H9 (cell line): ENCODE results near the gene RPS6KB1. TPM values are rescaled to one million over a fixed set of nuclear protein-coding genes. Genes with fewer than 3 reads are reported as not detected.
"Not testable (repeated sequence)": the region's sequence is repeated elsewhere in the genome, so short reads cannot be mapped to it uniquely, and the experiment has no call there.

Experiments
- DNase-seq: peaks from one replicate; pipeline ENCODE4 v3.0.0-alpha.2; 2017
- H2AFZ ChIP-seq: one replicate; pipeline ENCODE4 v1.6.1; 2013; ENCODE audit warnings: mild to moderate bottlenecking, low read length, control low read depth, moderate library complexity
- H2AK5ac ChIP-seq: 2 replicates; pipeline ENCODE4 v1.6.1; 2013; ENCODE audit warnings: low read length, control low read depth, mixed read lengths; ENCODE audit not compliant: insufficient read length
- H2BK120ac ChIP-seq: one replicate; pipeline ENCODE4 v1.6.1; 2013; ENCODE audit warnings: low read depth, mild to moderate bottlenecking, low read length, control low read depth, inconsistent platforms; ENCODE audit not compliant: poor library complexity, severe bottlenecking
- H2BK12ac ChIP-seq: 2 replicates; pipeline ENCODE4 v1.6.1; 2013; ENCODE audit warnings: low read length, control low read depth, mixed read lengths, low read depth; ENCODE audit not compliant: insufficient read length
- H2BK15ac ChIP-seq: 2 replicates; pipeline ENCODE4 v1.6.1; 2013; ENCODE audit warnings: low read depth, low read length, control low read depth
- H2BK20ac ChIP-seq: one replicate; pipeline ENCODE4 v1.6.1; 2013; ENCODE audit warnings: low read depth, mild to moderate bottlenecking, low read length, control low read depth, inconsistent platforms; ENCODE audit not compliant: poor library complexity, severe bottlenecking
- H2BK5ac ChIP-seq: 2 replicates; pipeline ENCODE4 v1.6.1; 2013; ENCODE audit warnings: low read length, control low read depth, mixed read lengths; ENCODE audit not compliant: insufficient read length
- H3K14ac ChIP-seq: 2 replicates; pipeline ENCODE4 v1.6.1; 2013; ENCODE audit warnings: low read length, control low read depth; ENCODE audit not compliant: insufficient read depth
- H3K18ac ChIP-seq: 2 replicates; pipeline ENCODE4 v1.6.1; 2013; ENCODE audit warnings: low read depth, mild to moderate bottlenecking, mixed read lengths, low read length, control low read depth; ENCODE audit not compliant: insufficient read length
- H3K23ac ChIP-seq: 2 replicates; pipeline ENCODE4 v1.6.1; 2013; ENCODE audit warnings: low read length, control low read depth, mixed read lengths, low read depth; ENCODE audit not compliant: insufficient read length
- H3K23me2 ChIP-seq: 2 replicates; pipeline ENCODE4 v1.6.1; 2013; ENCODE audit warnings: low read depth, mild to moderate bottlenecking, mixed read lengths, low read length, control low read depth; ENCODE audit not compliant: insufficient read length, poor library complexity, severe bottlenecking
- H3K27ac ChIP-seq: 2 replicates; pipeline ENCODE4 v1.5.1; 2013; ENCODE audit warnings: low read length, control low read depth, mixed read lengths, low read depth; ENCODE audit not compliant: insufficient read length
- H3K27me3 ChIP-seq: 2 replicates; pipeline ENCODE4 v1.6.1; 2013; ENCODE audit warnings: low read length, control low read depth, inconsistent platforms; ENCODE audit not compliant: insufficient read depth
- H3K4ac ChIP-seq: 2 replicates; pipeline ENCODE4 v1.6.1; 2013; ENCODE audit warnings: low read depth, mild to moderate bottlenecking, control low read depth, inconsistent platforms, low read length, moderate library complexity
- H3K4me1 ChIP-seq: 2 replicates; pipeline ENCODE4 v1.6.1; 2013; ENCODE audit warnings: low read length, control low read depth, inconsistent platforms; ENCODE audit not compliant: insufficient read depth
- H3K4me2 ChIP-seq: 2 replicates; pipeline ENCODE4 v1.6.1; 2013; ENCODE audit warnings: low read length, control low read depth, mixed read lengths; ENCODE audit not compliant: insufficient read length, insufficient read depth
- H3K56ac ChIP-seq: 2 replicates; pipeline ENCODE4 v1.6.1; 2013; ENCODE audit warnings: low read depth, mild to moderate bottlenecking, mixed read lengths, low read length, control low read depth; ENCODE audit not compliant: insufficient read length
- H3K79me1 ChIP-seq: 2 replicates; pipeline ENCODE4 v1.6.1; 2013; ENCODE audit warnings: low read depth, mild to moderate bottlenecking, moderate library complexity, low read length, control low read depth, inconsistent platforms; ENCODE audit not compliant: insufficient read depth, poor library complexity, severe bottlenecking
- H3K79me2 ChIP-seq: 2 replicates; pipeline ENCODE4 v1.6.1; 2013; ENCODE audit warnings: low read length, control low read depth, inconsistent platforms; ENCODE audit not compliant: insufficient read depth
- H3K9ac ChIP-seq: 2 replicates; pipeline ENCODE4 v1.6.1; 2013; ENCODE audit warnings: low read length, control low read depth, mixed read lengths; ENCODE audit not compliant: insufficient read length; ENCODE audit errors: extremely low read depth
- H3K9me3 ChIP-seq: one replicate; pipeline ENCODE4 v1.6.1; 2013; ENCODE audit warnings: low read depth, low read length, inconsistent platforms; ENCODE audit not compliant: control insufficient read depth
- H3T11ph ChIP-seq: one replicate; pipeline ENCODE4 v1.6.1; 2013; ENCODE audit warnings: mild to moderate bottlenecking, low read length, control low read depth, inconsistent platforms
- H4K20me1 ChIP-seq: one replicate; pipeline ENCODE4 v1.6.1; 2013; ENCODE audit not compliant: control insufficient read depth, insufficient read length, insufficient read depth
- H4K5ac ChIP-seq: 2 replicates; pipeline ENCODE4 v1.6.1; 2013; ENCODE audit warnings: low read depth, mild to moderate bottlenecking, mixed read lengths, low read length, control low read depth; ENCODE audit not compliant: insufficient read length
- H4K8ac ChIP-seq: replicated peaks from 2 replicates; pipeline ENCODE4 v1.6.1; 2013; ENCODE audit warnings: low read length, control low read depth, mixed read lengths, low read depth; ENCODE audit not compliant: insufficient read length
- H4K91ac ChIP-seq: 2 replicates; pipeline ENCODE4 v1.6.1; 2013; ENCODE audit warnings: low read depth, mild to moderate bottlenecking, moderate library complexity, mixed read lengths, low read length, control low read depth; ENCODE audit not compliant: insufficient read length
- H3K27ac Mint-ChIP-seq, 3 experiments: 2 replicates in 2 of 3; 3 replicates in 1 of 3; pipeline ENCODE4 v1.8.0; 2020 to 2021; ENCODE audit warnings: mixed read lengths in 3 of 3, mild to moderate bottlenecking in 1 of 3, moderate library complexity in 1 of 3
- H3K27me3 Mint-ChIP-seq: 2 replicates; pipeline ENCODE4 v1.8.0; 2021; ENCODE audit warnings: low read depth, mild to moderate bottlenecking, moderate library complexity, mixed read lengths
- H3K36me3 Mint-ChIP-seq, 3 experiments: 2 replicates in 2 of 3; 3 replicates in 1 of 3; pipeline ENCODE4 v1.8.0; 2020 to 2021; ENCODE audit warnings: low read depth in 3 of 3, mixed read lengths in 3 of 3; ENCODE audit not compliant: insufficient read depth in 1 of 3
- H3K4me1 Mint-ChIP-seq, 2 experiments: 2 replicates each; pipeline ENCODE4 v1.8.0; 2020; ENCODE audit warnings: mixed read lengths in 2 of 2
- H3K4me3 Mint-ChIP-seq, 2 experiments: 2 replicates in 1 of 2; 3 replicates in 1 of 2; pipeline ENCODE4 v1.8.0; 2020 to 2021; ENCODE audit warnings: mild to moderate bottlenecking in 2 of 2, mixed read lengths in 2 of 2, moderate library complexity in 1 of 2
- H3K9me3 Mint-ChIP-seq, 2 experiments: 2 replicates in 1 of 2; 3 replicates in 1 of 2; pipeline ENCODE4 v1.8.0; 2020; ENCODE audit warnings: mild to moderate bottlenecking in 2 of 2, mixed read lengths in 2 of 2, moderate library complexity in 1 of 2
- CTCF ChIP-seq: fragments of 200-600 bp; sonication (generic); conservative IDR thresholded peaks from 3 replicates; pipeline ENCODE4 v1.8.0; 2021; ENCODE audit warnings: antibody characterized with exemption, mild to moderate bottlenecking
- WGBS: extraction: QIAGEN DNeasy Blood & Tissue Kit; methylation state at CpG from one replicate; pipeline ENCODE4 v1.1.7; 2013; ENCODE audit warnings: missing lambda C conversion rate, low lambda C conversion rate, mixed read lengths; ENCODE audit not compliant: insufficient read length; ENCODE audit errors: extremely low coverage; 5-methylcytosine and 5-hydroxymethylcytosine counted together
- total RNA-seq: library from RNA; stranded (reverse); gene quantifications from 2 replicates; pipeline ENCODE4 v1.2.1, GENCODE V29; 2021

RPS6KB1 gene
- total RNA-seq, 1 experiment from 2014 or later, result 36.1 TPM

DNA sequence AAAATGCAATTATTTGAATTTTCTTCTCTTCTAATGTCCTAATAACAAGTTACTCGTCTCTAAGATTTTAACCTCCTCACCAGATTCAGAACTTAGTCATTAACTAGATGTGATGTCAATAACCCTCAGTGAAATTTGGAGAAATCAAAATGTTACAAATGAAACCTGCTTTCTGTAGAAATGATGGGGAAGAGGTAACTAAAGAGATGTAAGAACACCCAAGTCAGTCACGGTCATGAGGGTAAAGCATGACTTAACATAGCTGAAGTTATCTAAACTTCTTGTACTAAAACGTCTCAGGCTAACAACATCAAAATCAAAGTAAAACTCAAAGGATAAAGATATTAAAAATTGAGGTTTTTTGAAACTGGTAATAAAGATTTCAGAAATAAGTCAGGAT is 61.9 kb downstream of the RPS6KB1 start:
- WGBS, result no CpG with 5 or more reads among the region's 3 CpGs
- no peaks in the 10 kb centered on the region for H3K4me1 Mint-ChIP-seq
- TF ChIP-seq CTCF, result no peak
- Histone ChIP-seq H3K4me2 (no peak overlapping the region), H4K8ac (no peak overlapping the region), H3K4ac (no peak overlapping the region), H4K20me1 (no peaks in the 10 kb centered on the region), H3K79me1 (no peaks in the 10 kb centered on the region), H3K9me3 (no peaks in the 10 kb centered on the region), H3K27me3 (no peaks in the 10 kb centered on the region), H3K23me2 (no peaks in the 10 kb centered on the region), H2BK12ac (no peak overlapping the region), H2AFZ (no peak overlapping the region), H3K27ac (no peak overlapping the region), H2AK5ac (no peak overlapping the region), H3K79me2 (no peaks in the 10 kb centered on the region), H2BK15ac (no peak overlapping the region), H3K14ac (no peak overlapping the region), H4K91ac (no peak overlapping the region), H2BK20ac (no peak overlapping the region), H3T11ph (no peak overlapping the region), H2BK120ac (no peak overlapping the region), H3K9ac (no peak overlapping the region), H2BK5ac (no peak overlapping the region), H3K56ac (no peak overlapping the region), H4K5ac (no peak overlapping the region), H3K23ac (no peak overlapping the region), H3K18ac (no peak overlapping the region), H3K4me1 (no peaks in the 10 kb centered on the region)
- H3K36me3 Mint-ChIP-seq, result no peaks in the 10 kb centered on the region; a peak in 1 of 7 replicates
- no peak for DNase-seq
- no peak overlapping the region for H3K4me3 Mint-ChIP-seq
- H3K9me3 Mint-ChIP-seq, result no peaks in the 10 kb centered on the region
- H3K27me3 Mint-ChIP-seq, result no peaks in the 10 kb centered on the region
- H3K27ac Mint-ChIP-seq, result no peak overlapping the region

- not testable (repeated sequence) for H3K18ac ChIP-seq, H2BK120ac ChIP-seq, H3K23me2 ChIP-seq, H2BK5ac ChIP-seq, H3K36me3 Mint-ChIP-seq, H3T11ph ChIP-seq, H3K4ac ChIP-seq, H3K4me2 ChIP-seq, H3K4me3 Mint-ChIP-seq, H4K8ac ChIP-seq, H3K9ac ChIP-seq, H2BK20ac ChIP-seq, H3K9me3 ChIP-seq, H2BK12ac ChIP-seq, H2AFZ ChIP-seq, H3K27ac ChIP-seq, H3K27ac Mint-ChIP-seq, H3K79me1 ChIP-seq, H3K23ac ChIP-seq, H4K91ac ChIP-seq, H3K4me1 ChIP-seq, H4K5ac ChIP-seq, H2AK5ac ChIP-seq, H3K14ac ChIP-seq, H3K27me3 ChIP-seq, DNase-seq, H3K4me1 Mint-ChIP-seq, H3K56ac ChIP-seq, H4K20me1 ChIP-seq, H2BK15ac ChIP-seq, H3K79me2 ChIP-seq, H3K9me3 Mint-ChIP-seq, H3K27me3 Mint-ChIP-seq
- WGBS, result no CpG with 5 or more reads among the region's 8 CpGs
Measured at GRCh38 chr17:59959574-59959973, 66.7 kb downstream of the RPS6KB1 start.
